WTC11 (cell line): ENCODE data around the gene BRCA1. TPM values are rescaled to one million over a fixed set of nuclear protein-coding genes. Genes with fewer than 3 reads are reported as not detected.

Source experiments
- ATAC-seq: fragments of 200-7000 bp; cut with Tn5 transposase; 2 replicates; pipeline ENCODE4 v1.10.0; 2021; ENCODE audit warnings: mild to moderate bottlenecking, moderate library complexity
- CTCF ChIA-PET: fragments of 300-600 bp; sonication (Branson Sonifier 250); formaldehyde crosslinking; loops from one replicate; lab custom pipeline; 2021; ENCODE audit warnings: antibody characterized with exemption; lab: Charles Lee
- POLR2A ChIA-PET: fragments of 350-600 bp; sonication (Branson Sonifier 250); formaldehyde crosslinking; loops from one replicate; lab custom pipeline; 2021; ENCODE audit warnings: antibody characterized with exemption; lab: Charles Lee
- DNase-seq: peaks from one replicate; pipeline ENCODE4 v3.0.0; 2021; ENCODE audit warnings: low spot score
- H3K27ac Mint-ChIP-seq: 2 replicates; pipeline ENCODE4 v1.8.0; 2021; ENCODE audit warnings: mixed read lengths
- H3K27me3 Mint-ChIP-seq: 2 replicates; pipeline ENCODE4 v1.8.0; 2021; ENCODE audit warnings: low read depth, mild to moderate bottlenecking, moderate library complexity, mixed read lengths
- H3K36me3 Mint-ChIP-seq: 2 replicates; pipeline ENCODE4 v1.8.0; 2021; ENCODE audit warnings: mixed read lengths
- H3K4me1 Mint-ChIP-seq: 2 replicates; pipeline ENCODE4 v1.8.0; 2022; ENCODE audit warnings: mixed read lengths
- H3K4me3 Mint-ChIP-seq: 2 replicates; pipeline ENCODE4 v1.8.0; 2021; ENCODE audit warnings: mild to moderate bottlenecking, moderate library complexity, mixed read lengths
- H3K9me3 Mint-ChIP-seq: 2 replicates; pipeline ENCODE4 v1.8.0; 2021; ENCODE audit warnings: mixed read lengths
- ATF1 ChIP-seq: sonication (generic); formaldehyde crosslinking; IDR thresholded peaks from 2 replicates; pipeline ENCODE4 v1.8.1; 2023; ENCODE audit warnings: mild to moderate bottlenecking, moderate library complexity, missing genetic modification reagents
- CBFB ChIP-seq: sonication (generic); formaldehyde crosslinking; IDR thresholded peaks from 2 replicates; pipeline ENCODE4 v1.8.1; 2022; ENCODE audit warnings: mild to moderate bottlenecking, low read depth, missing genetic modification reagents
- ETV6 ChIP-seq: sonication (generic); formaldehyde crosslinking; IDR thresholded peaks from 2 replicates; pipeline ENCODE4 v1.8.1; 2022; ENCODE audit warnings: mild to moderate bottlenecking, missing genetic modification reagents
- HMGXB4 ChIP-seq: sonication (generic); formaldehyde crosslinking; IDR thresholded peaks from 2 replicates; pipeline ENCODE4 v1.8.1; 2023; ENCODE audit warnings: mild to moderate bottlenecking, moderate library complexity, missing genetic modification reagents
- IRF1 ChIP-seq: sonication (generic); formaldehyde crosslinking; IDR thresholded peaks from 2 replicates; pipeline ENCODE4 v1.8.0; 2023; ENCODE audit warnings: missing genetic modification reagents
- NFE2L1 ChIP-seq: sonication (generic); formaldehyde crosslinking; IDR thresholded peaks from 2 replicates; pipeline ENCODE4 v1.8.1; 2023; ENCODE audit warnings: missing genetic modification reagents
- RORB ChIP-seq: fragments of 250-450 bp; sonication (Bioruptor Pico); IDR thresholded peaks from 2 replicates; pipeline ENCODE4 v1.9.0; 2021; ENCODE audit warnings: mild to moderate bottlenecking
- SOX15 ChIP-seq: fragments of 250-450 bp; sonication (Bioruptor Pico); IDR thresholded peaks from 2 replicates; pipeline ENCODE4 v1.9.0; 2021; ENCODE audit warnings: mild to moderate bottlenecking
- TCF7 ChIP-seq: sonication (generic); formaldehyde crosslinking; IDR thresholded peaks from 2 replicates; pipeline ENCODE4 v1.8.0; 2022; ENCODE audit warnings: mild to moderate bottlenecking, low read depth, missing genetic modification reagents, moderate library complexity
- TEAD1 ChIP-seq: sonication (generic); formaldehyde crosslinking; IDR thresholded peaks from 2 replicates; pipeline ENCODE4 v1.8.0; 2022; ENCODE audit warnings: mild to moderate bottlenecking, missing genetic modification reagents
- TEAD4 ChIP-seq: sonication (generic); formaldehyde crosslinking; IDR thresholded peaks from 2 replicates; pipeline ENCODE4 v1.8.0; 2022; ENCODE audit warnings: mild to moderate bottlenecking, missing genetic modification reagents
- ZMAT4 ChIP-seq: fragments of 250-450 bp; sonication (Bioruptor Pico); IDR thresholded peaks from 2 replicates; pipeline ENCODE4 v1.9.0; 2021; ENCODE audit warnings: mild to moderate bottlenecking
- ZNF121 ChIP-seq: sonication (generic); formaldehyde crosslinking; IDR thresholded peaks from 2 replicates; pipeline ENCODE4 v1.8.0; 2023; ENCODE audit warnings: missing genetic modification reagents
- ZNF219 ChIP-seq: sonication (generic); formaldehyde crosslinking; IDR thresholded peaks from 2 replicates; pipeline ENCODE4 v1.8.0; 2023; ENCODE audit warnings: missing genetic modification reagents, mild to moderate bottlenecking, borderline replicate concordance
- ZNF532 ChIP-seq: fragments of 250-450 bp; sonication (Bioruptor Pico); IDR thresholded peaks from 2 replicates; pipeline ENCODE4 v1.9.0; 2021; ENCODE audit warnings: mild to moderate bottlenecking, borderline replicate concordance
- ZSCAN18 ChIP-seq: fragments of 250-450 bp; sonication (Bioruptor Pico); IDR thresholded peaks from 2 replicates; pipeline ENCODE4 v2.1.2; 2022; ENCODE audit warnings: mild to moderate bottlenecking, moderate library complexity
- total RNA-seq: library from RNA; stranded (reverse); gene quantifications from 3 replicates; pipeline ENCODE4 v1.2.3, GENCODE V29; 2021
- TF ChIP-seq, protein P1 (sequence below): sonication (generic); formaldehyde crosslinking; IDR thresholded peaks from 2 replicates; pipeline ENCODE4 v1.8.0; 2022; ENCODE audit warnings: missing genetic modification reagents
- TF ChIP-seq, protein P2 (sequence below): fragments of 250-450 bp; sonication (Bioruptor Pico); IDR thresholded peaks from 2 replicates; pipeline ENCODE4 v1.8.0; 2021; ENCODE audit warnings: mild to moderate bottlenecking

The BRCA1 gene
- total RNA-seq, 1 experiment from 2014 or later: 37.8 TPM

DNA sequence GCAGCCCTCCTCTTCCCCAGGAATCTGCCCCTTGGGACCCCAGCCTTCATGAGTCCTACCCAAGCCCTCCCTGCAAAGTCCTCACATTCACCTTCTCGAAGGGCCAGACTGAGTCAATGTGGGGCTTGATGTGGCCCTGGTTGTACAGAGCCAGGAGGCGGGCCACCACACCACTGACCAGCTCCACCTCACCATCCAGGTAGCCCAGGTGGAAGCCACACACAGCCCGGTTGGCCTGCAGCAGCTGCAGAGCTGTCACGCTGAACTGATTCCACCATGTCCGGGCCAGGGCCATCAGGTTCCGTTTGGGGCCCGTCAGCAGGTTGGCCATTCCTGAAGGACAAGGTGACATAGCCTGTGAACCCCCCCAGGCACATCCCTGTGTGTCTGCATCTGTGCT lies 108.9 kb downstream of the BRCA1 start (continued):
- no peak for TF ChIP-seq TCF7 (CRISPR knock-in tag)
- no peak for TF ChIP-seq ZNF219 (CRISPR knock-in tag)
- no peak for TF ChIP-seq TEAD1 (CRISPR knock-in tag)
- no peak for TF ChIP-seq ETV6 (CRISPR knock-in tag)
- TF ChIP-seq ATF1: no peak
- TF ChIP-seq HMGXB4 (CRISPR knock-in tag): no peak
- TF ChIP-seq TEAD4 (CRISPR knock-in tag): no peak
- TF ChIP-seq ZMAT4 (CRISPR knock-in tag): no peak
- TF ChIP-seq ZNF121: no peak
- TF ChIP-seq, protein P1, sequence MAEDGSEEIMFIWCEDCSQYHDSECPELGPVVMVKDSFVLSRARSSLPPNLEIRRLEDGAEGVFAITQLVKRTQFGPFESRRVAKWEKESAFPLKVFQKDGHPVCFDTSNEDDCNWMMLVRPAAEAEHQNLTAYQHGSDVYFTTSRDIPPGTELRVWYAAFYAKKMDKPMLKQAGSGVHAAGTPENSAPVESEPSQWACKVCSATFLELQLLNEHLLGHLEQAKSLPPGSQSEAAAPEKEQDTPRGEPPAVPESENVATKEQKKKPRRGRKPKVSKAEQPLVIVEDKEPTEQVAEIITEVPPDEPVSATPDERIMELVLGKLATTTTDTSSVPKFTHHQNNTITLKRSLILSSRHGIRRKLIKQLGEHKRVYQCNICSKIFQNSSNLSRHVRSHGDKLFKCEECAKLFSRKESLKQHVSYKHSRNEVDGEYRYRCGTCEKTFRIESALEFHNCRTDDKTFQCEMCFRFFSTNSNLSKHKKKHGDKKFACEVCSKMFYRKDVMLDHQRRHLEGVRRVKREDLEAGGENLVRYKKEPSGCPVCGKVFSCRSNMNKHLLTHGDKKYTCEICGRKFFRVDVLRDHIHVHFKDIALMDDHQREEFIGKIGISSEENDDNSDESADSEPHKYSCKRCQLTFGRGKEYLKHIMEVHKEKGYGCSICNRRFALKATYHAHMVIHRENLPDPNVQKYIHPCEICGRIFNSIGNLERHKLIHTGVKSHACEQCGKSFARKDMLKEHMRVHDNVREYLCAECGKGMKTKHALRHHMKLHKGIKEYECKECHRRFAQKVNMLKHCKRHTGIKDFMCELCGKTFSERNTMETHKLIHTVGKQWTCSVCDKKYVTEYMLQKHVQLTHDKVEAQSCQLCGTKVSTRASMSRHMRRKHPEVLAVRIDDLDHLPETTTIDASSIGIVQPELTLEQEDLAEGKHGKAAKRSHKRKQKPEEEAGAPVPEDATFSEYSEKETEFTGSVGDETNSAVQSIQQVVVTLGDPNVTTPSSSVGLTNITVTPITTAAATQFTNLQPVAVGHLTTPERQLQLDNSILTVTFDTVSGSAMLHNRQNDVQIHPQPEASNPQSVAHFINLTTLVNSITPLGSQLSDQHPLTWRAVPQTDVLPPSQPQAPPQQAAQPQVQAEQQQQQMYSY (CRISPR knock-in tag): no peak
- TF ChIP-seq NFE2L1 (CRISPR knock-in tag): no peak

GRCh38 chr17:43015579-43015978 lies 109.6 kb downstream of the BRCA1 start:
- H3K4me1 Mint-ChIP-seq: peaks cover 43% of the 10 kb centered on the region
- no peaks in the 10 kb centered on the region for H3K9me3 Mint-ChIP-seq
- no peak for TF ChIP-seq ETV6 (CRISPR knock-in tag)
- no peak for TF ChIP-seq CBFB (CRISPR knock-in tag)
- ATAC-seq (no peak), DNase-seq (no peak)
- POLR2A ChIA-PET: no interaction called here
- no peak overlapping the region for H3K4me3 Mint-ChIP-seq
- H3K27me3 Mint-ChIP-seq: no peaks in the 10 kb centered on the region
- H3K36me3 Mint-ChIP-seq: peaks cover 25% of the 10 kb centered on the region
- CTCF ChIA-PET: interaction anchor here (0.9 kb wide), 1 partner anchor 18 kb away, joined by 3 read pairs; the partner anchor contains the start of gene RPL27
- H3K27ac Mint-ChIP-seq: peak overlapping the region; percentile 62; the same call in 1 of the 2 replicates

DNA sequence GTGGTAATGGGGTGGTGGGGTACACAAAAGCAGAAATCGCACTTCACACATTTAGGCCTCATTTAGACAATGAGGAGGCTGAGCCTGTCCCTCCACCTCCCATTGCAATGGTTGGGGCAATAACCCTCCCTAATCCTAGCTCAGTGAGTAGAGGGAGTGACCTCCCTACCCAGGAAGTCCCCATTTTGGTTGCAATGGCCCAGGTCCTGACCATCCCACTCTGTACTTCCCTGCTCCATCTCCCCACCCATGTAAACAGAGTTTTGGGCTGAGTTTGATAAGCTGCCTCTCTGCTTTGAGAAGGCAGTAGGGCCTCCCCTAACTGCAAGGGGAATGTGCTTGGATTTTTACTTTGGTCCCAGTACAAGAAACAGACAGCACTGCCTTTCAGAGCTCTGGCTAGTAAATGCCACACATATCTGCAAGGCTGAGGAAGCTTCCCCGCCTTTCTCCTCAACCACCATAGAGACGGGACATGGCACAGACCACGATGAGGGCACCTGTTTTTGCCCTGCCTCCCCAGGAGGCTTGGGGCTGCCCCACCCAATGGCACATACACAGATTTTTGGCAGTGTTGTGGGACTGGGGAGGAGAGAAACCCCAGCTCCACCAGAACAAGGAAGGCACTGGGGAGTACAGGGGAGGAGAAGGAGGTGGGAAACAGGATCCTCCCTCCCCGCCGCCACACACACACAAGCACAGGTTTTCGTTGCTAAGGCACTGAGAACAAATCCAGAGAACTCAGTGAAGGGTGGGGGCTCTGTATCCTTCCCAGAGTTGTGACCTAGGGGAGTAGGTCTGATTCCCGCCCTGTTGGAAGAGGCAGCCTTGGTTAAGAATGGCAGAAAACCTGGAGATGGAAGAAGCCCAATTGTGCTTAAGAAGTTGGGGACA lies 110.3 kb downstream of the BRCA1 start:
- Mint-ChIP-seq H3K27me3 (no peaks in the 10 kb centered on the region), H3K4me3 (no peak overlapping the region), H3K9me3 (no peaks in the 10 kb centered on the region), H3K27ac (peak overlapping the region; percentile 62), H3K4me1 (peaks cover 36% of the 10 kb centered on the region), H3K36me3 (peaks cover 25% of the 10 kb centered on the region)
- DNase-seq (no peak), ATAC-seq (no peak)
- ChIA-PET CTCF (interaction anchor here (0.9 to 4.3 kb wide), 2 partner anchors 17 kb away, joined by 3 to 19 read pairs; partner anchors contain the start of gene RPL27), POLR2A (interaction anchor here (1.0 kb wide), 1 partner anchor 11 kb away, joined by 3 read pairs; no protein-coding TSS in a partner anchor)
- TF ChIP-seq ZNF532 (CRISPR knock-in tag) (no peak), RORB (CRISPR knock-in tag) (no peak), SOX15 (CRISPR knock-in tag) (no peak), IRF1 (no peak), ZSCAN18 (CRISPR knock-in tag) (no peak)
- TF ChIP-seq, protein P2, sequence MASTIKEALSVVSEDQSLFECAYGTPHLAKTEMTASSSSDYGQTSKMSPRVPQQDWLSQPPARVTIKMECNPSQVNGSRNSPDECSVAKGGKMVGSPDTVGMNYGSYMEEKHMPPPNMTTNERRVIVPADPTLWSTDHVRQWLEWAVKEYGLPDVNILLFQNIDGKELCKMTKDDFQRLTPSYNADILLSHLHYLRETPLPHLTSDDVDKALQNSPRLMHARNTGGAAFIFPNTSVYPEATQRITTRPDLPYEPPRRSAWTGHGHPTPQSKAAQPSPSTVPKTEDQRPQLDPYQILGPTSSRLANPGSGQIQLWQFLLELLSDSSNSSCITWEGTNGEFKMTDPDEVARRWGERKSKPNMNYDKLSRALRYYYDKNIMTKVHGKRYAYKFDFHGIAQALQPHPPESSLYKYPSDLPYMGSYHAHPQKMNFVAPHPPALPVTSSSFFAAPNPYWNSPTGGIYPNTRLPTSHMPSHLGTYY (CRISPR knock-in tag): no peak
